Activated naive CD4-positive, alpha-beta T cell (primary cell): ENCODE measurements around the gene MORF4L1.
"Not testable (repeated sequence)": the region's sequence is repeated elsewhere in the genome, so short reads cannot be mapped to it uniquely, and the experiment has no call there.

ENCODE experiments used
- DNase-seq, 4 experiments: peaks; one replicate each; lab custom pipeline; 2025; lab: John Stamatoyannopoulos, UW

MORF4L1 gene

GRCh38 chr15:78855746-78856145, 16.9 kb upstream of the MORF4L1 start:
- no peak for DNase-seq

DNA sequence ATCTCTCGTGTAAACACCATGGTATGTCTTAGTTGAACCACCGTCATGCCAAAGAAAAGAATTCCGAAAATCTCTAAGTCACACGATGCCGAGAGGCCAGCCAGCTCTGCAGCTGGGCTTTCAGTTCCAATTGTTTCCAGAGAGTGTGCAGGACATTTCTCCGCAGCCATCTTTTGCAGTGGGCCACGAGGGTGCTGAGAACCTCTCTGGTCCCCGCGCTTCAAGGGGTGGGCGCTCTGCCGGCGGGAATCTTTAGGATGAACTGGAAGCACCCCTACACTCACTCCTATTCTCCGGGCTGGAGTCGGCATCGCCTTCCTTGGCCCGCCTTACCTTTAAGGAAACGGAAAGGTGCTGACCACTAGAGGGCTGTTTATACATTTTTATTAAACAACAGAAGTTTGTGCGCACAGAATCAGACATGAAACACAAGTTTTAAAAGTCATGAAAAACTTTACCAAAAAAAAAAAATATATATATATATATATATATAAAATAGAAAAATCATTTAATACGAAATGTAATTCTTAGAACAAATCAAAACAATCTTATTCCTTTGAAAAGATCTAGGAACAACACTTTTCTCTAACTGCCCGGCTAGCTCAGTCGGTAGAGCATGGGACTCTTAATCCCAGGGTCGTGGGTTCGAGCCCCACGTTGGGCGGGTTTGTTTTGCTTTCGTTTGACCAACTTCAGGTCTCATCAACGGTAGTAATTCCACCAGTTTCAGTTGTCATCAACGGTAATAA, 12.5 kb upstream of the MORF4L1 start:
- peak; percentile 38 to 64 (median 46) for DNase-seq

DNA sequence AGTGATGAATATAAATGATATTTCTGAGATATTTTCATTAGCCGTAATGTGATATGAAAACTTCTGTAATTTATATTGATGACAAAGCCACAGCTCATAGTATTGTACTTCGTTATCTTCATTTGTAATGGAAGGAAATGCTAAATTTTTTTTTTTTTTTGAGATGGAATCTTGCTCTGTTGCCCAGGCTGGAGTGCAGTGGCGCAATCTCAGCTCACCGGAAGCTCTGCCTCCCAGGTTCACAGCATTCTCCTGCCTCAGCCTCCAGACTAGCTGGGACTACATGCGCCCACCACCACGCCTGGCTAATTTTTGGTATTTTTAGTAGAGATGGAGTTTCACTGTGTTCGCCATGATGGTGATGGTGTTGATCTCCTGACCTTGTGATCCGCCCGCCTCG, 7.1 kb upstream of the MORF4L1 start:
- DNase-seq, result not testable (repeated sequence)

- DNase-seq, result not testable (repeated sequence)
These were observed 6.7 kb upstream of the MORF4L1 start for GRCh38 chr15:78866031-78866430.

DNA sequence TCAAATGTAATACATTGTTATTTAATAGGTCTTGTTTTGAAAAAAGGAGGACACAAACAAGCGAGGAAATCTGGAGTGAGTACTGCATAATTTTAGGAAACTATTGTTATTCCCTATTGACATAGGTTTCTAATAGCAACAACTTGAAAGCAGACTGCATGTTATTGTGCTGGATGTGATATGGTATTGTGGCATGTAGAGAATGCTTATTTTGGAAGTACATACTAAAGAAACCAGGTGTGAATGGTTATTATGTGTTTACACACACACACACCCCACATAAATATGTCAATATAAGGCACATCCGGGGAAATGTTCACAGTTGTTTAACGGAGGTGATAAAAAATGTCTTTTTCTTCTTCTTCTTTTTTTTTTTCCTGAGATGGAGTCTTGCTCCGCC, 5.9 kb upstream of the MORF4L1 start:
- no peak for DNase-seq

- DNase-seq, result no peak
These were observed 4.3 kb upstream of the MORF4L1 start for GRCh38 chr15:78868366-78868765.

GRCh38 chr15:78871483-78872127, 1.1 kb upstream of the MORF4L1 start:
- DNase-seq, result not testable (repeated sequence)

DNA sequence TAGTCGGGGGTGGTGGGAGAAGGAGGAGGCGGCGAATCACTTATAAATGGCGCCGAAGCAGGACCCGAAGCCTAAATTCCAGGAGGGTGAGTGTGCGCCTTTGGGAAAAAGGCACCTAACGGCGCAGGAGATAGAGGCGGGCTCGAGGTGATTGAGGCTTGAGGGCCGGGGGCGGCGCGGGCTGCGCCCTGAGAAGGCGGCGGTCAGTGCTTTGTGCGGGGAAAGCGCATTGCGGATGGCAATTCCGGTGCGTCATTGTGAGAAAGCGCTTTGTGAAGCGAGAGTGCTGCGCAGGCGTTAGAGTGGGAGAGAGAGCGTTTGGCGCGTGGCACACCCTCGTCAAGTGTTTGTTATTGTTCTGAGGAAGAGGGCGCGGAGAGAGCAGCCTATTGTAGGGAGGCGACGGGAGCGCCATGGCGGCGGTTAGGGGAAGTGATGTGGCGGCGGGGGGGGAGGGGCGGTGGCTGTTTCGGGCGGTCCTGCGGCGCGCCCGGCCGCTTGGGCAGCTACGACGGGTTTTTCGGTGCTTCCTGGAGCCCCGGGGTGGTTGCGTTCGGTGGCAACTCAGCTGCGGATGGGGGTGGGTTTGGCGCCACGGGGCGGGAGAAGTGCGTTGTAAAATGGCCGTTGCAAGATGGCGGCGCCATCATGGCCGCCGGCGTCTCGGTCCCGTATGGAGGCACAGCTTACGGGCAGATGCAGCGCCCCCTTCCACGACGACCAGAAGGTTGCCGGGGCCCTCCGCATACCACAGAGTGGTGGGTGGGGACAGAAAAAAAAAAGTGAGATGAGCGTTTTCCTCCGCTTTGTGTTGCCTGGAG, 492 bp downstream of the MORF4L1 start:
- DNase-seq, result peak; percentile 71 to 82 (median 78)

GRCh38 chr15:78873793-78874765, 1.4 kb downstream of the MORF4L1 start:
- DNase-seq, result peak in 1 of 4 experiments; percentile 20

DNA sequence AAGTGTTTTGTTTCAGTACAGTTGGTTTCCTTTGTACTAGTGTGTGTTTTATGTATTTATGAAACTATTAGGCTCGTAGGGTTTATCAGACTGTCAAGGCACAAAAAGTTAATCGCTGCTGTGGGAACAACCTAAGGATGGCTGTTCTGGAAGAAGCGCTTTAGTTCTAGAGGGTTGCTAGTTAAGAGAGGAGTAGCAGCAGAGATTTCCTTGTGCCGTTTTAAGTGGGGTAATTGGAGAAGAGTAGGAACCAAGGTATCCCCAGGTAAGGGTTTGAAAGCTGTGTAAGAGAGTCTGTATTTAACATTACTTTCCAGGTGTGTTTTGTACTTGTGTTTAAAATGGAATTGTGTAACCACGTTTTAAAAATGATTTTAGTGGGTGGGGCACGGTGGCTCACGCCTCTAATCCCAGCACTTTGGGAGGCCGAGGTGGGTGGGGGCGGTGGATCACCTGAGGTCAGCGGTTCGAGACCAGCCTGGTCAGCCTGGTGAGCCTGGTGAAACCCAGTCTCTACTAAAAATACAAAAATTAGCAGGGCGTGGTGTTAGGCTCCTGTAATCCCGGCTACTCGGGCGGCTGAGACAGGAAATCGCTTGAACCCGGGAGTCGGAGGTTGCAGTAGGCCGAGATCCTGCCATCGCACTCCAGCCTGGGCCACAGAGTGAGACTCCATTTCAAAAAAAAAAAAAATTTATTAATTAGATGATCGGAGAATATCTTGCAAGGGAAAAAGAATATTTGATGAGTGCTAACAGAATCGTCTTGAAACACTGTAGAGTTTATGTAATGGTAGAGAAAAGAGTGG, 2.6 kb downstream of the MORF4L1 start:
- no peak for DNase-seq

- not testable (repeated sequence) for DNase-seq
These were observed 4.3 kb downstream of the MORF4L1 start for GRCh38 chr15:78876954-78877353.

DNA sequence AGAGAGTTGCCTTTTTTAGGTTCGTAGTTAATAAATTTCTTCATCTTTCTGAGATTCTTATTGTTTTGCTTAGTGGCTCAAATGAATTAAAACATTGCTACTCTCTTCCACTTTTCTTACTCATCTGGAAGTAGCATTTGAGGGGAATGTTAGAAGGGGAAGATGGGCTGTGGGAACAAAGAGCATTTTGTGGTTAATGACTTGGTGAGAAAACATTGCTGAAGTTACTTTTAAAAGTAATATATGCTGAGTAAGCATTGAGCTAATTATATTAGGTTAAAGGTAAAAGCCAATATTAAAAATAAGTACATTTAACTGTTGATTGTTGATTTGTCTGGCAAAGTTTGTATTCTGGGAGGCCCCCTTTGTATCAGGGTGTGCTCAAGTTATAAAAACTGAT, 5.7 kb downstream of the MORF4L1 start:
- no peak for DNase-seq

DNA sequence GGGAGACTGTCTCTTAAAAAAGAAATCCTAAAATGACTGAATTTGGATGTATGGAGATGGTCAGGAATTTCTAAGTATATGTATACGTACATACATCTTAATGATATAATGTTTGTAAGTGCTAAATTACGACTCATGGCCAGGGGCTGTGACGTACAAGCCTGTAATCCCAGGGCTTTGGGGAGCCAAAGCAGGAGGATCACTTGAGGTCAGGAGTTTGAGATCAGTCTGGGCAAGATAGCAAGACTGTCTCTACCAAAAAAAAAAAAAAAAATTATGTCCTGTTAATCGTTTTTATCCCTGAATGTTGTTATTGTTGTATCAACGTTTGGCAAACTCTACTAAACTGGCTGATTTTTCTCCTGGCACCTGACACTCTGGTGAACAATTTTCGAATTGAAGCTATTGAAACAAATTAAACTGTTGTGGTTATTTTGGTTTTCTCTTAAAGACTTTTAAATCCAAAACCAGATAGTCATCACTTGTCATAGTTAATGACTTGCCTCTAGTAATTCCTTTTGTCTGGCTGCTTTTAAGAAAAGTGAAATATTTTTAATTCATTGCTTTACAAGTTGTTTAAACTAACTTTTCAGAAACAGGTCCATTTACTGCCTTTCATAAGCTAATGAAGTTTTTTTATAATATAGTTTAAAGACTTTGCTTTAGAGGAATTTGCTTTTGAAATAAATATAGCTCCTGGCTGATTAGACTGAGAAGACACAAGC, 7.0 kb downstream of the MORF4L1 start:
- no peak for DNase-seq

GRCh38 chr15:78880242-78880533, 7.5 kb downstream of the MORF4L1 start:
- no peak for DNase-seq

DNA sequence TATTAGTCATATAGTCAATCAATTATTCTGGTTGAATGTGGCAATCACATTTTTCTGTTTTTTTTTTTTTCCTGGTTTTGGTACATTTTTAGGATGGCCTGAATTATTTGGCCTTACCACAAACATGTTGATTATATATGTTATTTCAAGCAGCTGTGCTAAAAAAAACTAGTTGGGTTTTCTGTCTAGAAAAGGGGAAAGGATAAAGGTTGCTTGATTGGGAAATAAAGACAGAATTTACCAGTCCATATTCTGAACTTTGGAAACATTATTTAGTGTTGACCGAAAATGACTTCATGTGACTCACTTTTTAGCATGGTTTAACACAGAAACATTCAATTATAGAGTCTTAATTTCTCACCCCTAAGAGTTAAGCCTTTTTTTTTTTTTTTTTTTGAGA, 8.1 kb downstream of the MORF4L1 start:
- DNase-seq, result no peak

GRCh38 chr15:78881681-78882080, 9.0 kb downstream of the MORF4L1 start:
- no peak for DNase-seq

DNA sequence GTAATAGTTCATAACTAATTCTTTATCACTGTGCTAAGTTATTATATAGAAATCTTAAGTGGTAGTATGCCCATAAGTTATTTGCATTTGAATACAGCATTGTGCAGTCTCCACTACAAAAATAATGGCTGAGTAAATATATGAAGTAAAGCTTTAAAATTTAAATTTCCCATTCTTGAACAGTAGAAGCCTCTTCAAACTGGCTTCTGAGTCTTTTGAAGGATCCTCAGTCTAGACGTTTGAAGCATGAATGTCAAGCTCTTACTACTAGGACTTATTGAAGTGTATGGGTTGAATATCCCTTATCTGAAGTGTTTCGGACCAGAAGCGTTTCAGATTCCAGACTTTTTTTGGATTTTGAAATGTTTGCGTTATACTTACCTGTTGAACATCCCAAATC, 16.3 kb downstream of the MORF4L1 start:
- DNase-seq, result no peak

DNA sequence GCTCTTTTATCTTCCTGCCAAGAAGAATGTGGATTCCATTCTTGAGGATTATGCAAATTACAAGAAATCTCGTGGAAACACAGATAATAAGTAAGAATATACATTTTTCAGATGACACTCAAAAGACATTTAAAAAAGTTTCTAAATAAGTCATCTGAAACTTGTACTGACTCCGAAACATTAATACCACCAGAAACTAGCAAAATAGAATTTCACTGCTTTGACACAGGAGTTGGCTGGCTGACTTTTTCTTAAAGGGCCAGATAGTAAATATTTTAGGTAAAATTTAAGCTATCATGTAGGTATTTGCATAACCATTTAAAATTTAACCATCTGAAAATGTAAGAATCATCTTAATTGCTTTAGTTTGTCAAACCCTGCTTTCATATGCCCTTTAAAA, 20.8 kb downstream of the MORF4L1 start:
- no peak for DNase-seq

GRCh38 chr15:78895471-78895870, 22.8 kb downstream of the MORF4L1 start:
- DNase-seq, result no peak

DNA sequence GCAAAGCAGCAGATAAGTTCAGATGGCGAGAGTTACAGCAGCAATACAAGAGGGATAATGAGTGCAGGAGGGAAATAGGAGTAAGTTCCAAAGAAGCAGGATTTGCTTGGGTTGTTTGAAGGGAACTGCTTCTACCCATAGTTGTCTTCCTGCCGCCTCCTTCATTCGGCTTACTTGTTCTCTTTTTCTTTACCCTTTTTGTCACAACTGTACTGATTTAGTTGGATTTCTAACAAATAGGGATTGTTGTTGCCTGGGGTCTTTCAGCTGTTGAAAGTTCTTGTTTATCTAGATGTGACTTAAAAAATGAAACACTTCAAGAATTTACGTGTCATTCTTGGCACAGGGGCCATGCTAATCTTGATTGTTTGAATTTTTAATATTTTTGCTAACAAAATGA, 25.9 kb downstream of the MORF4L1 start:
- no peak for DNase-seq
